ENCODE results near the gene SMIM28.

The SMIM28 gene

DNA sequence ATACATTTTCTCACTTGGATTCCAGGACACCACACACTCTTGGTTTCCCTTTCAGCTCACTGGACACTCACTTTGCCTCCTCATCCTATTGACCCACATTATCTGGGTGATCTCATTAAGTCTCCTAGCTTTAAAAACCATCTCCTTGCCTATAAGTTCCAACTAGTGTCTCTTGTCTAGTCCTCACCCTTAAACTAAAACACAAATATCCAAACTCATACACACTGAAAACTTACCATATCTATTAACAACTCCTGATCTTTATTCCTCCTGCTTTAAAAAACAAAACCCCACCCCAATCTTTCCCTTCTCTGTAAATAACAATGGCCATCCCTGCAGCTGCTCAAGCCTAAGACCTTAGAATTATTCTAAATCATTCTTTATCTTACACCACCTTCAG lies 3.5 kb upstream of the SMIM28 start:
- DNase-seq (ENCODE audit: low spot score) = no peak

DNA sequence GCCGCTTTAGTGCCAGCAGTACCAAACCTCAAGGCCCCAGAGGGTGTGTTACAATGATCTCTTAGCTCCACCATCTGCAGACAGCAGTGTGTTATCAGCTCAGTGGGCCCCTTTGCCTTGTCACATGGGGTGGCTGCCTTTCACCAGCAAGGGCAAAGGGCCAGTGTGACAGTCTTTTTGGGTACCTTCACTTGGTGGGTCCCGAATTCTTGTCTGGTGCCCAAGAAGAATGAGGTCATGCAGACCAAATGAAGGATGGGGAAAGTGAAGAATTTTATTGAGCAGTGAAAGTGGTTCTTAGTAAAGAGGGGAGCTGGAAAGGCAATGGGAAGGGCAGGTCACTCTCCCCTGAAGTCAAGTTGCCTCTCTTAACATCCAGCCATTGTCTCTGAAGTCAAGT lies 2.9 kb upstream of the SMIM28 start:
- DNase-seq (ENCODE audit: low spot score) = no peak

GRCh38 chr6:138377042-138377441 lies 663 bp upstream of the SMIM28 start:
- DNase-seq (ENCODE audit: low spot score) = no peak

GRCh38 chr6:138378463-138378862 lies 758 bp downstream of the SMIM28 start:
- DNase-seq (ENCODE audit: low spot score) = no peak

DNA sequence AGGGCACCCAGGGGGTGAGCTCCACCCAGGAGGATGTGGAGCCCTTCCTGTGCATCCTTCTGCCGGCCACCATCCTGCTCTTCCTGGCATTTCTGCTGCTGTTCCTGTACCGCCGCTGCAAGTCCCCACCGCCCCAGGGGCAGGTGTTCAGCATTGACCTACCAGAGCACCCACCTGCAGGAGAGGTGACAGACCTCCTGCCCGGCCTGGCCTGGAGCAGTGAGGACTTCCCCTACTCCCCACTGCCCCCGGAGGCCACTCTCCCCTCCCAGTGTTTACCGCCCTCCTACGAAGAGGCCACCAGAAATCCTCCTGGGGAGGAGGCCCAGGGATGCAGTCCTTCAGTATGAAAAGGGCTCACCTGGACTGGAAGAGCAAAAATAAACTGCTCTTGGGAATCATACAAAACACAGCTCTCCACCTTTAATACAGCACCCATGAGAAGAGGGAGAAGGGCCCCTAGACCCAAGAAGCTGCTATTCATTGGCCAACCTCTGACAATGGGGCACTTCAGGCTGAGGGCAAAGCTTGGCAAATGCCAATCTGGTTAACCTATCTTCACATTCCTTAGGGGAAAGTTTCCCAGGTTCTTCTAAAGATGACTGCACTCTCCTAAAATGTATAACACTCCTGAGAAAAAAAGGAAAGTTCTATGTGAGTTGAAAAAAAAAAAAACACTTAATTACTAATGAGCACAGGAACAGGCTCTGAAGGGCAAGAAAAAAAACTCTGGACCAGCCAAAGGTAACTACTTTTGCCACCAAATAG lies 5.0 kb downstream of the SMIM28 start:
- DNase-seq (ENCODE audit: low spot score) = no peak

- DNase-seq (ENCODE audit: low spot score) = no peak
These were observed 6.1 kb downstream of the SMIM28 start for GRCh38 chr6:138383776-138384175.

- no peak for DNase-seq (ENCODE audit: low spot score)
These were observed 9.2 kb downstream of the SMIM28 start for GRCh38 chr6:138386897-138387296.

DNA sequence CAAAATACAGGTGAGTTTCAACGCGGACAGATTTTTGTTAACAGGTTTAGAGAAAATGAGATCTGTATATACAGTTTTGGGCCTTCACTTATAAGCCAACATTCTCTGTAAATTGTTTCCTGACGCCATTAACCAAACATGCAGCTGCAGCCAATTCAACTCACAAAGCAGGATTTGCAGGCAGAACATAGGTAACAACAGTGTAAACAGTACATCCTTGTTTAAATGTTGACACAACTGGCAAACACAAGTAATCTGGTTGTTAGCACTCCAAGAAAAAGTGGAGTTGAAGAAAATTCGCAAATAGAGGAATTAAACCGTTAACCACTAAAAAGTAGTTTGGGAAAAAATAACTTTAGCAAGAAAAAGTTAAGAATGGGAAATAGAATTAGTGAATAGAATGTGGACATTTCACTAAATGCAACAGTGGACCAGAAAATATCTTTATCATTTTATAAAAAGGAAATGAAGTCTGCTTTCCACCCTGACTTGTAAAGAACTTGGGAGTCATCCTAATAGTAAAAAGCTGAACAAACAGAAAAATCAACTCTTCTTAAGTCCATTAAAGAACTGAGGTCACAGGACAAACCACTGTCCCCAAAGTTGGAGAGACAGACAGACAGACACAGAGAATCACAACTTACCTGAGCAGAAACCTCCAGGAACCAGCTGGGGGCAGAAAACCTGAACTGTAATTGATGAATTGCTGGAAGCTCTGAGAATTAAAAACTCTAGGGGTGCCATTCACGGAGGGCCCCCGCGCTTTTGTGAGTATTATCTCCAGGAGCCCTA lies 10.1 kb downstream of the SMIM28 start:
- DNase-seq (ENCODE audit: low spot score) = no peak

GRCh38 chr6:138389551-138389950 lies 11.8 kb downstream of the SMIM28 start:
- DNase-seq (ENCODE audit: low spot score) = no peak

DNA sequence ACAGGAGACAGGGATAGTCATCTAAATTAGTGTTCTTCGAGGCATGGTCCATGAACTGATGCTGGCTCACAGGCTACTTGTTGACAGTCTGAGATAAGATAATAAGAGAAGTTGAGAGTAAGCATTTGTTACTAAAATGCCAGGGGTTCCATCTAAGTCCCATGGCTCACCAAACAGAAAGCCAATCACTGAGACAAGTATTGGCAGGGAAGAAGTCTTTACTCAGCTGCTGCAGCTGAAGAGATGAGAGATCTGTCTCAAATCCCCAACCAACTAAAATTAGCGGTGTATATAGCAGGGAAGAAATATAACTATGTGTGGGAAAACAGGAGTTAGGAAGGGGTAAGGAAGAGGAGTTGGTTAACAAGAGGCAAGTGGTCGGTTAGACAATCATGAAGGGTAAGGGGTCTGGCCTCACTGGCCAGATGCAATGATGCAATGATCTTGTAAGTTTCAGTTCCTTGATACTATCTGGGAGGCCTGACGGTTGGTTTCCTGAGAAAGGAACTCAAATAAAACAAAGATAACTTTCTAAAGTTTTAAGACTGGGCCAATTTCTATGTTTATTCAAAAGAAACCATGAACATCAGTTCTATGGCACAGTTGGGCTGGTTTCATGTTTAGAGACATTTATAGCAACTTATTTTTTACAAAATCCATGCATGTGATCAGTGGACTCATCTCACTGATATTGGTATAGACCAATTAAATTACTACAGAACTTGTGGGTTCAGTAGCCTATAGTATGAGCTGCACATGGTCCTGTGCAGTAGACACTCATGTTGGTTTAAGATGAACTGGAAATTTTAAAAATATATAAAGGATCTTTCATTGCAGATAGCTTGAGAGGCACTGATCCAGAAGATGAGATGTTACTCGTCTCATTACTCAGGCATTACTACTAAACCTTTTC lies 16.4 kb downstream of the SMIM28 start:
- no peak for DNase-seq (ENCODE audit: low spot score)

- DNase-seq (ENCODE audit: low spot score) = no peak
These were observed 19.0 kb downstream of the SMIM28 start for GRCh38 chr6:138396709-138397108.

DNA sequence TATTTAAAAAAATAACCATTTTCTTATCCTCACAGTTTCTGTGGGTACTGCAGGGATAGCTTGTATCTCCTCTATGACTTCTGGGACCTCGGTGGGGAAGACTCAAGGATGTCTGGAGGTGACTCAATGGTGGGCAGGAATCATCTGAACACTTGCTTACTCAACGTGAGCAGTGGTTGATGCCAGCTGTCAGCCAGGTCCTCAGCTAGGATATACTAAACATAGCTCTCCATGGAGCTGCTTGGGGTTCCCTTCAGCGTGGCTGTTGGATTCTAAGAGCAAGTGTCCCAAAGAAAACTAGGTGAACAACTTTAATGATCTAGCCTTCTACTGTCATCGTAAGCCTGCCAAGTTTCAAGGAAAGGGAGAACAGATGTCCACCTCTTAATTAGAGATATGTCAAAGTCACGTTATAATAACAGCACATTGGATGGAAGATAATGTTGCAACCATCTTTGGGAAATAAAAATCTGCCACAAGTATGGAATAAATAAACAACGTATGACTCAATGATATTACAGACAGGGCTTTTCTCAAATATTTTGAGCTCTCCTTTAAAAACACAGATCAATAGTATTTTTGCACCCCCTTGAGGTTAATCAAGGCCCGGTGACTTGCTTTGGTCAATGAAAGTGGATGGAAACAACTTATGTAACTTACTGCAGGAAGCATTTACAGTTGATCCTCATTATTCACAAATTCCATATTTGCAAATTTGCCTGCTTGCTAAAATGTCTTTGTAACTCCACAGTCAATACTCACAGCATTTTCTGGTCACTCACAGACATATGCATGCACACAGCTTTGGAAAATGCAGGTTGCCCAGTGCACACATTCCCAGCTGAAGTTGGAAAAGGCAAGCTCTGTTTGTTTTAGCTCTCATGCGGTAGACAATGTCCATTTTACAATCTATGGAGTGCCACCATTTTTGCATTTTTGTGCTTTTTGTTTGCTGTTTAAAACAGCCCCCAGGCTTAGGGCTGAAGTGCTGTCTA lies 19.7 kb downstream of the SMIM28 start:
- no peak for DNase-seq (ENCODE audit: low spot score)

DNA sequence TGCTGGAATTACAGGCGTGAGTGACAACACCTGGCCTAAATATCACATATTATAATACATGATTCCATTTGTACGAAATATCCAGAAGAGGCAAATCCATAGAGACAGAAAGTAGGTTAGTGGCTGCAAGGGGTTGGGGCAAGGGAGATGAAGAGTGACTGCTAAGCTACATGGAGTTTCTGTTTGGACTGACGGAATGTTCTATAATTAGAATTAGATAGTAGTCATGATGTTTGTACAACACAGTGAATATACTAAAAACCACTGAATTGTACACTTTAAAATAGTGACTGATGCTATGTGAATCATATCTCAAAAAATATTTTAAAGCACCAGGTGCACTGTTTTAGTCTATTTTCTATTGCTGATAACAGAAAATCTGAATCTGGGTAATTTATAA lies 22.6 kb downstream of the SMIM28 start:
- DNase-seq (ENCODE audit: low spot score) = no peak

DNA sequence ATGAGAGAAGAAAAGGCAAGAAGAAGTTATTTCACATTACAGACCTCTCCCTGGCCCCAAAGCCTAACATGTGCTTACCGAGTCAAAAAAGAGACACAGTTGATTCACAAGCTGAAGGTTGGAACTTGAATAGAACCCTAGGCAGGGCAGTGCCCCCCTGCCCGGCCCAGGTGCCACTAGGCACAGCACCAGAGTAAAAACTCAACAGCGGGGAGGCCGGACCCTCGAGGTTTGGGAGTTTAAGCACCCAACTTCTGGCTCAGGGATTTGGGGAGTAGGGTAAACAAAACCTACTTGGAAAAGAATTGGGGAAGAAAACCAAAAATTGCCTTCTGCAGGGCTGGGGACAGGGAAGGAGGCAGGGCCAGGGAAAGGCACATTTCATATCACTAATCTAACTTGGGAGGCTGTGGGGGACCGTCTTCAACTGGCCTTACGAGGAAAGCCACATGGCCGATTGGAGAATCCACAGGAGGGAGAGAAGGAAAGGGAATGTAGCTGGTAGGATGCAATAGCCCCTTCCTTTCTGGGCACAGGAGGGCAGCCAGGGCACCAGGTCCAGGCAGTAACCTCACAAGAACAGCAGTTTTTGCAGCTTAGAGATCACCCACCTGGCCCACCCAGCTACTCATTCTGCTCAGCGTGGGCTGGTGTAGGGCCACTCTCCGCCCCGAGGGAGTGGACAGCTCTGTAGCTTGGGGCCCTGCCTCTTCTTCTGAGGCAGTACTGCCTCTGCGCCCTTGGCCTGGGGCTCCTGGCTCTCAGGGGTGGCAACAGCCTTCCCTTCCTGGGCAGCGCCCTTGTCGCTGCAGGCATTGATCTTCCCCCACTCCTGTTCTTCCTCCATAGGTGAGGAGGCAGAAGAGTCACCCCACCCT lies 24.5 kb downstream of the SMIM28 start:
- DNase-seq (ENCODE audit: low spot score) = no peak

DNA sequence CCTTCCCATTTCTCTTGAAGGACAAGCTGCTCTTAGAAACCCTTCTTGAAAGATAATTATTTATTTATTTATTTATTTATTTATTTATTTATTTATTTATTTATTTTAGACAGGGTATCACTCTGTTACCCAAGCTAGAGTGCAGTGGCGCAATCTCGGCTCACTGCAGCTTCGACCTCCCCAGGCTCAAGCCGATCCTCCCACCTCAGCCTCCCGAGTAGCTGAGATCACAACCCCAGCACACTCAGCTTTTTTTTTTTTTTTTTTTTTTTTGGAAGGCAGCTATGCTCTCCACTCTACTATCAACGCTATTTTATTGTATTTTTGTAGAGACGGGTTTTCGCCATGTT lies 25.1 kb downstream of the SMIM28 start:
- no peak for DNase-seq (ENCODE audit: low spot score)

DNA sequence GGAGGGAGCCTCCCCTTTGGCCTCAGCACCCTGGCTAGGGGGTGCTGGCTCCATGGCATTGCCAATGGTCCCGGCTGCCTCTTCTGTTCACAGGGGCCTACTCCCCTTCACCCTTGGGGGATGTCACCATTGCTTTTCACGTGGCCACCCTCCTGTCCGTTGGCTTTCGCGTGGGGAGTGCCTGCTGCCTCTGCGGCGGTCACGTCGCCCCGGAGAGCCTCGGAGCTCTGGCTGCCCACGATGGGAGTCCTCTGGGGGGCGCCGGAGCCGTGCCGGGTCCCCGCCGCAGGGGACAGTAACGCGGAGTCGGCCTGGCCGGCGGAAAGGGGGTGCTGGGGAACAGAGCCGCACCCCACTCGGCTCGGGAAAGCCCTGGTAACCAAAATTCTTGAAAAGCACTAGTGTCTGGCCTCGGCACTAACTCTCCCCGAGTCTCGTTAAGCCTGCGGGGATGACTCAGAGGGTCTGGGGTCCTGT lies 25.7 kb downstream of the SMIM28 start:
- peak; percentile 30 for DNase-seq (ENCODE audit: low spot score)

DNA sequence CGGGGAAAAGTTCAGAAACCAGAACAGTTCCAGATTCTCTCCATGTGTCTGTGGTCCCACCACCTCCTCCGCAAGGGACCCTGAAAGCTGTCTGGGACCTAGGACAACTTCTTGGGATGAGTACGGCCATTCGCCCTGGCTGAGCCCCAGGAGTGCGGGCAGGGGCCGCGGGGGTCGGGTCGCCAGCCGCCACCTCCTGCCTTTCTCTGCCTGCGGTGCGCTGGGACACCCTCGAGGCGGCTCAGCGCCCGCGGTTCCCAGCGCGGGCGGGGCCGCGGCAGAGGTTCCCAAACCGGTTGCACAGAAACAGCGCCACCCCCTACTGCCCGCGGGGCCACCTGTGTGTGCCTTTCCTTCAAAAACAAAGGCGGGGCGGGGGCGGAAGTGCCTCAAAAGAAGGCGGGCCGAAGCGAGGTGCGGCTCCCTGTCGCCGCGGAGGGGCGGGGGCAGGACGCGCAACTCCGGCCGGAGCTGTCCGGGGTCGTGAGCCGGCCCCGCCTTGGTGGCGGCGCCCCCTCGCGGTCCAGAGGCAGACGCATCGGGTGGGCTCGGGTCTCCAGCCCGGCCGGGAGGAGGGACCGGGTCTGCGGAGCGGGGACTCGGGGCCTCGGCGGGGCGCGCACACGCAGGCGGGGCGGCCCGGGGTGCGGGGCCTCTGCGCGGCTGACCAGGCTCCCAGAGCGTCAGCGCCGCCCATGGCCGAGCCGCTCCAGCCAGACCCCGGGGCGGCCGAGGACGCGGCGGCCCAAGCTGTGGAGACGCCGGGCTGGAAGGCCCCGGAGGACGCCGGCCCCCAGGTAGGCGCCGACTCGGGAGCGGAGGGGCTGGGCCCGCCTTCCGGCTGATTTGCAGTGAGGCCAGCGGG lies 26.3 kb downstream of the SMIM28 start, which contains the start of gene HEBP2:
TSS of gene HEBP2 (plus strand) at position 423 of the 865 bp plus-strand sequence. CDS start at position 696, 273 bp downstream.
- peak; percentile 92 for DNase-seq (ENCODE audit: low spot score)

DNA sequence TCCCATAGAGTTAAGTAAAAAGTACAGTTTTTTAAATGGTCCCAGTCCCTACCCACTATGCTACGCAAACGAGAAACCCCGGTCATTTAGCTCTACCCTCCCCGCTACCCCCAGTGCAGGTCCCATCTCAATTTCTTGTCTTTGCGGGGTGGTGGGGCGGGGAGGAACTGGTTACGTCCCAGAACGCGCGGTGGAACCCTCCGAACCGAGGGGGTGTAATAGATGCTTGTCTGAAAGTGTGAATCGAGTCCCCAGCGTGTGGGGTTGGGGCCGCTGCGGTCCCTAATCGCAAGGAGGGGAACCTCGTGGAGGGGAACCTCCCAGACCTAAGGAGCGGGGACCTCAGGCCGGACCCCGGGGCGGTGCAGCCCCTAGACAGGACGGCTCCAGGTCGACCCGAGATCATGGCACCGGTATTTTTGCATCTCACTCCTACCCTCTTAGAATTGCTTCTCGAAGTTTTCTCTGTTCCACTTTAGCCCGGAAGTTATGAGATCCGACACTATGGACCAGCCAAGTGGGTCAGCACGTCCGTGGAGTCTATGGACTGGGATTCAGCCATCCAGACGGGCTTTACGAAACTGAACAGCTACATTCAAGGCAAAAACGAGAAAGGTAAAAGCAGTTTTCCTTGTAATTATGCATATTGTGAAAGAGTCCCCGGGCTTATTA lies 27.1 kb downstream of the SMIM28 start:
- no peak for DNase-seq (ENCODE audit: low spot score)
